ENCODE results near the gene TEX12. TPM values are rescaled to one million over a fixed set of nuclear protein-coding genes. Genes with fewer than 3 reads are reported as not detected.

Gene TEX12
- total and polyA plus RNA-seq, 2 of the 4 experiments (the other 2 are of a cell fraction) = 0.12 TPM; not detected in 1

- Histone ChIP-seq H3K23ac (ENCODE audit: low read depth, low read length) (no peak overlapping the region), H2AFZ (replicated peaks; ENCODE audit: low read length, poor library complexity) (no peak overlapping the region), H4K20me1 (ENCODE audit: insufficient read depth, low read length) (no peaks in the 10 kb centered on the region), H3K18ac (ENCODE audit: low read depth, low read length) (no peak overlapping the region; the same call in 1 of the 2 replicates), H3K4me1 (ENCODE audit: control insufficient read depth, insufficient read depth, low read length) (peaks cover 13% of the 10 kb centered on the region), H3K27ac (ENCODE audit: insufficient read depth, low read length) (no peak overlapping the region), H3K56ac (ENCODE audit: extremely low read depth, insufficient read depth, low read length) (no peak overlapping the region), H4K8ac (ENCODE audit: low read depth in 2 of 2, low read length in 2 of 2) (no peak overlapping the region), H3K14ac (replicated peaks; ENCODE audit: low read depth, low read length) (no peak overlapping the region), H2BK120ac (ENCODE audit: low read depth, low read length) (no peak overlapping the region), H3K27me3 (ENCODE audit: control insufficient read depth, insufficient read depth, low read length) (no peaks in the 10 kb centered on the region), H2BK5ac (ENCODE audit: low read depth, low read length, poor library complexity, severe bottlenecking) (no peak overlapping the region), H3K9me1 (ENCODE audit: insufficient read depth, low read length) (peaks cover 5% of the 10 kb centered on the region), H2BK20ac (ENCODE audit: low read depth, low read length) (no peak overlapping the region), H2AK5ac (ENCODE audit: low read depth, low read length) (no peak overlapping the region), H4K5ac (ENCODE audit: low read depth, low read length) (no peak overlapping the region), H3K4me3 (ENCODE audit: insufficient read depth, low read depth, low read length) (no peak overlapping the region), H2AK9ac (replicated peaks; ENCODE audit: low read depth, low read length, poor library complexity) (no peak overlapping the region), H3K9ac (ENCODE audit: low read depth, low read length) (no peak overlapping the region), H2BK15ac (ENCODE audit: low read depth, low read length) (no peak overlapping the region), H3K79me1 (ENCODE audit: low read depth in 1 of 2, low read length in 2 of 2) (no peaks in the 10 kb centered on the region), H4K91ac (ENCODE audit: insufficient read depth, low read depth, low read length) (no peak overlapping the region), H3K4ac (ENCODE audit: low read depth, low read length) (no peak overlapping the region), H3K4me2 (ENCODE audit: low read depth, low read length) (no peak overlapping the region), H3K9me3 (ENCODE audit: control insufficient read depth, insufficient read depth, low read length) (no peaks in the 10 kb centered on the region), H3K36me3 (ENCODE audit: control insufficient read depth, insufficient read depth, low read length) (no peaks in the 10 kb centered on the region)
- no CpG with 5 or more reads among the region's 2 CpGs for WGBS, 2 experiments (ENCODE audit: extremely low coverage in 2 of 2, insufficient read length in 1 of 2)
- ChIA-PET POLR2A (ENCODE audit: unreplicated experiment) (no interaction called here), CTCF (interaction anchor here (1.4 kb wide), 1 partner anchor 69 kb away, joined by 4 read pairs; no protein-coding TSS in a partner anchor)
- no TSS peak for BruUV-seq (replicated peaks)
- intact Hi-C loops (cut with micrococcal nuclease) = loop anchor here (5.0 to 10.0 kb wide), 3 partner anchors 34 to 1523 kb away; partner anchors contain the start of gene BCO2
- in situ Hi-C loops (cut with MboI; ENCODE audit: low sequenced_read_pairs) = loop anchor here (25.0 kb wide), 1 partner anchor 1326 kb away; no protein-coding TSS in a partner anchor
- dilution Hi-C loops (cut with HindIII; ENCODE audit: low sequenced_read_pairs, unreplicated experiment) = no loop called here
- ATAC-seq (ENCODE audit: low read depth) (no peak), DNase-seq (no peak)
- TF ChIP-seq MXI1 (IDR thresholded peaks at IDR 0.05; ENCODE audit: borderline replicate concordance, low read depth, low read length) (no peak), USF2 (IDR thresholded peaks at IDR 0.05; ENCODE audit: low read depth, low read length) (no peak), POLR2A (IDR thresholded peaks at IDR 0.05; ENCODE audit: low read depth, low read length) (no peak), CHD1 (IDR thresholded peaks at IDR 0.05; ENCODE audit: low read depth, low read length) (no peak), SMC3 (IDR thresholded peaks at IDR 0.05; ENCODE audit: low read depth, low read length) (no peak), CEBPB (IDR thresholded peaks at IDR 0.05; ENCODE audit: low read depth, low read length) (no peak), CTCF (conservative IDR thresholded peaks at IDR 0.05; ENCODE audit: low read depth, low read length) (no peak), RAD21 (IDR thresholded peaks at IDR 0.05; ENCODE audit: low read length) (no peak)
These were observed 44.4 kb downstream of the TEX12 start for GRCh38 chr11:112211536-112211935.

All from IMR-90 (cell line).